ENCODE measurements around the gene POU6F2. TPM values are rescaled to one million over a fixed set of nuclear protein-coding genes. Genes with fewer than 3 reads are reported as not detected.

POU6F2 gene
- total RNA-seq, 1 donor from 2014 or later, result 0.44 TPM

- Histone ChIP-seq H3K27ac (replicated peaks) (no peak overlapping the region), H3K4me1 (no peaks in the 10 kb centered on the region), H3K36me3 (no peaks in the 10 kb centered on the region), H3K9me3 (replicated peaks) (peaks cover 4% of the 10 kb centered on the region), H3K4me3 (no peak overlapping the region), H3K27me3 (ENCODE audit: low read depth) (peaks cover 30% of the 10 kb centered on the region)
- intact Hi-C loops (cut with micrococcal nuclease), result no loop called here
- DNase-seq, result no peak
- TF ChIP-seq CTCF (IDR thresholded peaks at IDR 0.05; ENCODE audit: borderline replicate concordance), result no peak
Measured at GRCh38 chr7:39300276-39300675, 322.6 kb downstream of the POU6F2 start.

GRCh38 chr7:39301543-39301942 is 323.8 kb downstream of the POU6F2 start:
- H3K27me3 ChIP-seq (ENCODE audit: low read depth), result peaks cover 27% of the 10 kb centered on the region
- H3K36me3 ChIP-seq, result no peaks in the 10 kb centered on the region
- H3K4me3 ChIP-seq, result no peak overlapping the region
- H3K4me1 ChIP-seq, result no peaks in the 10 kb centered on the region
- no peak for TF ChIP-seq CTCF (IDR thresholded peaks at IDR 0.05; ENCODE audit: borderline replicate concordance)
- peaks cover 4% of the 10 kb centered on the region for H3K9me3 ChIP-seq (replicated peaks)
- no peak overlapping the region for H3K27ac ChIP-seq (replicated peaks)
- intact Hi-C loops (cut with micrococcal nuclease), result no loop called here
- DNase-seq, result no peak

GRCh38 chr7:39304178-39304577 is 326.5 kb downstream of the POU6F2 start:
- DNase-seq, result no peak
- Histone ChIP-seq H3K27ac (replicated peaks) (no peak overlapping the region), H3K27me3 (ENCODE audit: low read depth) (peaks cover 44% of the 10 kb centered on the region), H3K4me3 (no peak overlapping the region), H3K9me3 (replicated peaks) (no peaks in the 10 kb centered on the region), H3K4me1 (no peaks in the 10 kb centered on the region), H3K36me3 (no peaks in the 10 kb centered on the region)
- intact Hi-C loops (cut with micrococcal nuclease), result no loop called here
- TF ChIP-seq CTCF (IDR thresholded peaks at IDR 0.05; ENCODE audit: borderline replicate concordance), result no peak

GRCh38 chr7:39304668-39305405 is 327.1 kb downstream of the POU6F2 start:
- Histone ChIP-seq H3K9me3 (replicated peaks) (no peaks in the 10 kb centered on the region), H3K27me3 (ENCODE audit: low read depth) (peaks cover 50% of the 10 kb centered on the region), H3K4me1 (no peaks in the 10 kb centered on the region), H3K36me3 (no peaks in the 10 kb centered on the region), H3K4me3 (no peak overlapping the region), H3K27ac (replicated peaks) (no peak overlapping the region)
- intact Hi-C loops (cut with micrococcal nuclease), result no loop called here
- DNase-seq, result no peak
- no peak for TF ChIP-seq CTCF (IDR thresholded peaks at IDR 0.05; ENCODE audit: borderline replicate concordance)

GRCh38 chr7:39306016-39306570 is 328.4 kb downstream of the POU6F2 start:
- H3K27ac ChIP-seq (replicated peaks), result no peak overlapping the region
- TF ChIP-seq CTCF (IDR thresholded peaks at IDR 0.05; ENCODE audit: borderline replicate concordance), result no peak

More at GRCh38 chr7:39306016-39306570, 328.4 kb downstream of the POU6F2 start:
- Histone ChIP-seq H3K27me3 (ENCODE audit: low read depth) (peaks cover 60% of the 10 kb centered on the region), H3K4me1 (no peaks in the 10 kb centered on the region), H3K9me3 (replicated peaks) (no peaks in the 10 kb centered on the region), H3K4me3 (no peak overlapping the region), H3K36me3 (no peaks in the 10 kb centered on the region)
- no peak for DNase-seq
- intact Hi-C loops (cut with micrococcal nuclease), result no loop called here
